ENCODE data around the gene HOXC11.
A peak's percentile ranks its signal among the peaks of the same experiment; 100 is the strongest.

Gene HOXC11

GRCh38 chr12:53974084-53975063 is 1.4 kb downstream of the HOXC11 start, which contains the start of gene HOTAIR:
HOTAIR (minus strand) TSS chr12:53974954.
- DNase-seq (ENCODE audit: low read depth) = no peak

DNA sequence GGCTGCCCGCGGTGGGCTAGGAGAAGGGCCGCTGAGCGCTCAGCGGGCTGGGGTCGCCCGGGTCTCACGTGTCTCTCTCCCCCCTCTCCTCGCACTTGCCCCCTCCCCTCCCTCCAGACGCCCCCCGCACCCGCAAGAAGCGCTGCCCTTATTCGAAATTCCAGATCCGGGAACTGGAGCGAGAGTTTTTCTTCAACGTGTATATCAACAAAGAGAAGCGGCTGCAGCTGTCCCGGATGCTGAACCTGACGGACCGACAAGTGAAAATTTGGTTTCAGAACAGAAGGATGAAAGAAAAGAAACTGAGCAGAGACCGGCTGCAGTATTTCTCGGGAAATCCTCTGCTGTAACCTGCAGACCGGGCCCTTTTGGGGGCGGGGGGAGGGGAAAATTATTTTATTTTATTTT is 2.1 kb downstream of the HOXC11 start:
- DNase-seq (ENCODE audit: low read depth) = no peak

- no peak for DNase-seq (ENCODE audit: low read depth)
These were observed 2.7 kb downstream of the HOXC11 start for GRCh38 chr12:53975479-53976152.

DNA sequence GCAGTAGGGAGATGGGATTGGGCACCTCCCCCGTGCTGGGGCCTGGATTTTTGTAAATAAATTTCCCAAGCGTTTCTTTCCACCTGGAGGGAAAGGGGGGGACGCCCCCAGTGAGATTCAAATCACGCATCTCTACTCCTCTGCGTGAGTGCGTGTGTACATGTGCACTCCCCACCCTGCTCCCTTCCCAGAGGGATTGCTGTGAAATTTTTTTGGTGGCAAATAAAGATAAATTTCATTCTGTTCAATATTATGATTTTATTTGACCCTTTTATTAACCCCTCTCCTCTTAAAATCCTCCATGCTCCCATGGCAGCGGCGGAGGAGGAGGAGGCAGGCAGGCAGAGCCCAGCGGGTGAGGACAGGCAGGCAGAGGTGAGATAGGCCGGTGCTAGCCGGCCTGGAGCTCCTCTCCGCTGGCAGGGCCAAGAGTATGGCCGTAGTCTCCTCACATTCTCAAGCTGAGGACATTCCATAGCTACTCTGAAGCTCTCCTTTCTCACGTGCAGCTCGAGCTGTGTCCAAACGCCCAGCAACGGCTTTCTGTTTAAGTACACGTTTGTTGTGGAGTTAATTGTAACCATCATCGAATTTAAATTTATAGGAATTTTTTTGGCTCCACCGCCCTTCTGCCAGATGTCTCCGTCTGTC is 3.4 kb downstream of the HOXC11 start:
- DNase-seq (ENCODE audit: low read depth) = no peak

GRCh38 chr12:53976823-53977595 is 4.1 kb downstream of the HOXC11 start:
- no peak for DNase-seq (ENCODE audit: low read depth)

GRCh38 chr12:53977596-53978445 is 4.9 kb downstream of the HOXC11 start:
- no peak for DNase-seq (ENCODE audit: low read depth)

DNA sequence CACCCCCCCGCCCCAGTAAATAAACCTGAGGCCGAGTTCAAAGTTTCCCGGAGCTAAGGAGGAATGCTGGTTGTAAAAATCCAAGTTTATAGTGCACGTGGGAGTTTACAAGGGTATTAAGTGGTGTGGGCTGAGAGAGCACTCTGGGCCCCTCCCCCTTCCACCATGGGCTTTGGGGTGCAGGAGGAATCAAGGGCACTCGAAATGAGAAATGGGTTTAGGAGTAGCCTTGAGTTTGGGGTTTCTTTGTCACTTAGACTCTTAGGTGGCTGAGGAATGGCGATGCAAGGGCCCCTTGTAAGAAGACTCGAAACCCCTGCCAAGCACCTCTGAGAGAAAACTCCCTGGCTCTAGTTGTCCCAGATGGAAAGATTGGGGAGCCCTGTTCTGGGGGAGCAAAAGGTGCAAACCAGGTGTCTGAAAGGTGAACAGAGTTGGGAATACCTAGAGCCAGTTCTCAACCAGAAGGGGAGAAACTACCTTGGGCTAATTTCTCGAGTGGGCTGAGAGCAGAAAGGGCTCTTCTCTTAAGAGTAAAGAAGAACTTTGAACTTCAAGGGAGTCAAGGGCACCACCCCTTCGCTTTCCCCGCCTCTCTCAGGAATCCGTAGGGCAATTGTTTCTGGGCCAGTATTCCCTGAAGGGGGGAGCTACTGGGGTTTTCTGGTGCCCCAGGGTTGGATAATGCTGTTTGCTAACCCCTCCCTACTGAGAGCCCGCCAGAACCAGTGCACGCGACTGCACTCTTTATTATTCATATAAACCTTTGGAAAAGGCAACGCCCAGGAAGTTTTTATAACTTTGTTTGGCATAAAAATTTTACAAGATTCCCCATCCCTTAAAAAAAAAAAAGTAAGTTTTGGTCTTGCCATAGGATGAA is 5.8 kb downstream of the HOXC11 start:
- DNase-seq (ENCODE audit: low read depth) = no peak

DNA sequence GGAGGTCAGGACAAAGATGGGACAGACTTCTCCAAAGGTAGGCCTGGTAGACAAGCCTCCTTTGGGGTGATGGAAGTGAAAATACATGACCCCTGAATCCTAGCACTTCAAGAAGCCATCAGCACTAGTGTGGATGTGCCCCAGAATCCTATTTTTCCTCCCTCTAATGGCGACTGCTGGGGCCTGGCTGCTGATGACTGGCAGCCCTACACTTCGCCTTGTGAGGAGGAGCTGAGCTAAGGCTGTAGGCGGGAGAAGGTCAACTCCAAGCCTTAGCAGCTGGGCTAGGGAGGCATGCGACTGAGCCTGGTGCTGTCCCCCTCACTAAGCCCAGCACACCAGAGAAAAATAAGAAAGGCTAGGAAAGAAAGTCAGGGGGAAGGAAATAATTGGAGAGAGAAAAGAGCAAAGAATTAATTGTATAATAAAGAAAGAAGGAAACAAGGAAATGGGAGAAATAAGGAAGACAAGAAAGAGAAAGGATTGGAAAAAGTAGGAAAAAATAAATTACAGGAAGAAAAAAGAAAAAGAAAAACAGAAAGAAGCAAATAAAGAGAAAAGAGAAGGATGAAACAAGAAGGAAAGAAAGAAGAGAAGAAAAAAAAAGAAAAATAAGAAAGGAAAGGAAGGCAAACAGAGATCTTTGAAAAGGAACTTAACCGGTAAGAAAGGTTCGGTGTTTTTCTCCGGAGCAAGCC is 7.3 kb downstream of the HOXC11 start:
- DNase-seq (ENCODE audit: low read depth) = no peak

GRCh38 chr12:53980802-53981496 is 8.0 kb downstream of the HOXC11 start:
- DNase-seq (ENCODE audit: low read depth) = no peak

GRCh38 chr12:53981634-53982565 is 9.0 kb downstream of the HOXC11 start:
- no peak for DNase-seq (ENCODE audit: low read depth)

DNA sequence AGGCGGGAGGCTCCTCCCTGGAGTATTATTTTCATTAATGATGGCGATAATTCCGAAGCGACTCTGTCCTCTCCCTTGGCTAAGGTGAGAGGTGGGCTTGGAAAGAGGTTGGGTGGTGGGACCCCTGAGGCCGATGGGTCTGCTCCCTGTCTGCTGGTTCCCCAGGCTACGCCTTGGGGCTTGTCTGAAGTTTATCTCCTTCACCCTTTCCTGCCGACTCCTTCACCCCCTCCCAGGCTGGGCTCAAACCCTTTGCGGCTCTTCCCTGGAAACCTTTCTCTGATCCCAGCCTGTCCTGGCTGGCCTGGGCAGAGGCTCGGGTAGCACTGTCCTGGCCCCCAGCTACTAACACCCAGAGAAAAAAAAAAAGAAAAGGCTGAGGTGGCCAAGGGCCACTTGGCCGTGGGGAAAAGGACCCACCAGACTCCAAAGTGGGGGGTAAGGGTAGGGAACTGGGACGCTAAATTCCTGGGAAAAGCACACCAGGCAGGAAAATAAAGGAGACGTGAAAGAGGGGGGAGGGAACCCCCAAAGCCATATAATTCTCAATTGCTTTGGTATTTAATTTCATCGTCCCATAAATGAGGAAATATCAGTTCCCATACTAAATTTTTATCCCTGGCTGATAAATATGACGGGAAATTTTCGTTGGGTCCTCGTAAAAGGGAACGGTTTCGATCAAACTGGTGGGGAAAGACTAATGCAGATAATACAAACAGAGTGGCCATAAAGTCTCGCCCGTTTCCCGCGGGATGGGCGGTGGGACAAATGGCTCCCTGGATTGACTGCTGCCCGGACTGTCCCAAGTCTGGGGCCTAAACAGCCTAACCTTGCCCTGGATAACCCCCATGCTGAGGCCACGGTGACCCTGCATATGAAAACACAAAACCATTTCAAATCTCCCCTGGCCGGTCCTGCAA is 10.0 kb downstream of the HOXC11 start:
- DNase-seq (ENCODE audit: low read depth) = no peak

GRCh38 chr12:53983568-53983949 is 10.6 kb downstream of the HOXC11 start:
- no peak for DNase-seq (ENCODE audit: low read depth)

GRCh38 chr12:53983950-53984572 is 11.1 kb downstream of the HOXC11 start:
- DNase-seq (ENCODE audit: low read depth) = no peak

DNA sequence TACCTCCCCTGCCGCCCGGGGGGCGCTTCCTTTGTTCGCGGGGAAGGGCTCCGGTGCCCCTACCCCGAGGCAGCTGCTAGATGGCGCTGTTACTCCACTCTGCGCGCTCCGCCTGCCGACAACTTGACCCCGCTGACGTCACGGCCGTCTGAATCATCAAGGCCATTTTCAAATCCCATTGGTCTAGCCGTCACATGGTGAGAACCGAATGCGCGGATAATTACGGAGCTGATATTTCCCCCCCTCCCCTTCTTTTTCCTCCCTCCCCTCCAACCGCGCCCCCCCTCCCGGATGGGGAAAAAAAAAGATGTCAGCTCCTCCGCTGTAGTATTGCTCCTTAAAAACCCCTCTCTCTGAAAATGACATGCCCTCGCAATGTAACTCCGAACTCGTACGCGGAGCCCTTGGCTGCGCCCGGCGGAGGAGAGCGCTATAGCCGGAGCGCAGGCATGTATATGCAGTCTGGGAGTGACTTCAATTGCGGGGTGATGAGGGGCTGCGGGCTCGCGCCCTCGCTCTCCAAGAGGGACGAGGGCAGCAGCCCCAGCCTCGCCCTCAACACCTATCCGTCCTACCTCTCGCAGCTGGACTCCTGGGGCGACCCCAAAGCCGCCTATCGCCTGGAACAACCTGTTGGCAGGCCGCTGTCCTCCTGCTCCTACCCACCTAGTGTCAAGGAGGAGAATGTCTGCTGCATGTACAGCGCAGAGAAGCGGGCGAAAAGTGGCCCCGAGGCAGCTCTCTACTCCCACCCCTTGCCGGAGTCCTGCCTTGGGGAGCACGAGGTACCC is 12.2 kb downstream of the HOXC11 start, which contains the start of gene HOXC10:
Gene HOXC10 (plus strand): TSS at position 246 of the 791 bp plus-strand sequence. CDS start 114 bp downstream, at position 360.
- peak; percentile 43 for DNase-seq (ENCODE audit: low read depth)

DNA sequence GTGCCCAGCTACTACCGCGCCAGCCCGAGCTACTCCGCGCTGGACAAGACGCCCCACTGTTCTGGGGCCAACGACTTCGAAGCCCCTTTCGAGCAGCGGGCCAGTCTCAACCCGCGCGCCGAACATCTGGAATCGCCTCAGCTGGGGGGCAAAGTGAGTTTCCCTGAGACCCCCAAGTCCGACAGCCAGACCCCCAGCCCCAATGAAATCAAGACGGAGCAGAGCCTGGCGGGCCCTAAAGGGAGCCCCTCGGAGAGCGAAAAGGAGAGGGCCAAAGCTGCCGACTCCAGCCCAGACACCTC is 12.7 kb downstream of the HOXC11 start:
- DNase-seq (ENCODE audit: low read depth) = no peak
